Testis (tissue), 2 donors: ENCODE measurements around the gene DHX34.

Experiments
- CTCF ChIP-seq, 3 experiments: fragments of 450-650 bp in 2 of 3; fragments of 200-600 bp in 1 of 3; sonication (generic) in 1 of 3; IDR thresholded peaks; one replicate each; pipeline ENCODE4 v1.5.1; 2016 to 2019; ENCODE audit warnings: antibody characterized with exemption in 3 of 3, mild to moderate bottlenecking in 2 of 3, moderate library complexity in 1 of 3
- POLR2A ChIP-seq: fragments of 450-650 bp; IDR thresholded peaks from one replicate; pipeline ENCODE4 v1.6.1; 2017; ENCODE audit warnings: antibody characterized with exemption, mild to moderate bottlenecking, moderate library complexity

- TF ChIP-seq CTCF (IDR thresholded peaks at IDR 0.05): no peak
- no peak for TF ChIP-seq POLR2A
Observed at GRCh38 chr19:47373246-47374240, 24.4 kb downstream of the DHX34 start.
